Adrenal gland (tissue), 12 donors: ENCODE results near the gene SPRR1A. TPM values are rescaled to one million over a fixed set of nuclear protein-coding genes. Genes with fewer than 3 reads are reported as not detected.

Experiments
- DNase-seq, 7 donors: peaks; one replicate each; pipeline ENCODE4 v3.0.0-alpha.2; 2019 to 2020
- H3K27ac ChIP-seq, 5 donors: fragments of 200-600 bp; sonication (generic) in 4 of 5; 1 replicate in 3 of 5; 2 replicates in 2 of 5; pipeline versions ENCODE4 v1.5.1 to v1.8.0; 2016 to 2020; ENCODE audit warnings: mild to moderate bottlenecking in 1 of 5
- H3K27me3 ChIP-seq: fragments of 200-600 bp; 2 replicates; pipeline ENCODE4 v1.8.0; 2021
- H3K36me3 ChIP-seq, 2 donors: fragments of 200-600 bp; replicated peaks in 1 of 2; 1 replicate in 1 of 2; 2 replicates in 1 of 2; pipeline versions ENCODE4 v1.5.1 to v1.8.0; 2018 to 2022
- H3K4me1 ChIP-seq, 2 donors: fragments of 200-600 bp; replicated peaks in 1 of 2; 1 replicate in 1 of 2; 2 replicates in 1 of 2; pipeline versions ENCODE4 v1.5.1 to v1.8.0; 2018 to 2021
- H3K4me3 ChIP-seq, 4 donors: fragments of 200-600 bp; sonication (generic) in 3 of 4; one replicate each; pipeline ENCODE4 v1.5.1; 2016 to 2018
- H3K9me3 ChIP-seq, 3 donors: fragments of 200-600 bp; sonication (generic) in 1 of 3; replicated peaks in 1 of 3; 1 replicate in 2 of 3; 2 replicates in 1 of 3; pipeline versions ENCODE4 v1.5.1 to v1.8.0; 2016 to 2021
- CTCF ChIP-seq, 6 experiments: fragments of 450-650 bp in 4 of 6; fragments of 200-600 bp in 2 of 6; sonication (generic) in 1 of 6; IDR thresholded peaks; 1 replicate in 5 of 6; 2 replicates in 1 of 6; pipeline versions ENCODE4 v1.5.1 to v1.8.0; 2016 to 2021; ENCODE audit warnings: antibody characterized with exemption in 6 of 6, mild to moderate bottlenecking in 2 of 6, moderate library complexity in 1 of 6
- POLR2A ChIP-seq, 2 donors: fragments of 450-650 bp; IDR thresholded peaks; one replicate each; pipeline ENCODE4 v1.6.1; 2017; ENCODE audit warnings: antibody characterized with exemption in 2 of 2, mild to moderate bottlenecking in 2 of 2, moderate library complexity in 1 of 2
- WGBS, 4 donors: extraction: QIAGEN DNeasy Blood & Tissue Kit in 2 of 4; methylation state at CpG; one replicate each; pipeline versions ENCODE4 v1.1.5 to v1.1.7; 2013 to 2017; 5-methylcytosine and 5-hydroxymethylcytosine counted together
- intact Hi-C, 2 donors: fragments of 100-400 bp; cut with DNase I; formaldehyde crosslinking; loops; one replicate each; pipeline versions ENCODE4 v1.14.1 to v1.15.0; 2022 to 2023
- polyA plus RNA-seq, 3 donors: library from polyadenylated mRNA; stranded (reverse); fragments of 200-250 nt in 2 of 3; fragments of 350-450 nt in 1 of 3; fragmentation: Illumina TruSeq in 1 of 3; extraction: RNeasy Lipid Tissue Mini Kit (QIAGEN cat#74804) in 1 of 3; gene quantifications; one replicate each; pipeline ENCODE4 v1.2.3, GENCODE V29; 2013 to 2014
- total RNA-seq, 9 donors: library from RNA; depleted of rRNA in 4 of 9; stranded (reverse); fragments of >200 nt in 4 of 9; fragments of 120-200 nt in 1 of 9; fragmentation: NEBNext Ultra II Directional in 1 of 9; extraction: Animal tissue kit (Norgen Biotek cat#: 25700) in 1 of 9; gene quantifications; one replicate each; pipeline versions ENCODE4 v1.1.0 to v1.2.4, GENCODE V29; 2013 to 2023
- donor health status: healthy with polysubstance abuse.
- donor health status: Bipolar disorder and iron deficiency.
- donor health status: DM: yes; HTN: yes; CAD: no.
- donor health status: DM: no; HTN: no; CAD: no.
- donor health status: DM: no; HTN: no; CAD: no.
- donor health status: DM: yes; HTN: yes; CAD: no.

Gene SPRR1A
- total and polyA plus RNA-seq, 12 donors = not detected

- no peaks in the 10 kb centered on the region for H3K36me3 ChIP-seq
- H3K27me3 ChIP-seq = no peaks in the 10 kb centered on the region
- DNase-seq = no peak
- no peak overlapping the region for H3K27ac ChIP-seq
- no peaks in the 10 kb centered on the region for H3K9me3 ChIP-seq
- no peak overlapping the region for H3K4me3 ChIP-seq
- 55 to 69% (median 61%) methylated on average over 2 of the region's 2 CpGs for WGBS, 4 donors
- intact Hi-C loops = no loop called here
- TF ChIP-seq POLR2A (IDR thresholded peaks at IDR 0.05) (no peak), CTCF (IDR thresholded peaks at IDR 0.05) (no peak)
- no peaks in the 10 kb centered on the region for H3K4me1 ChIP-seq
Measured at GRCh38 chr1:152968248-152968647, 15.6 kb upstream of the SPRR1A start.

GRCh38 chr1:152969036-152969435 is 14.8 kb upstream of the SPRR1A start:
- no peaks in the 10 kb centered on the region for H3K4me1 ChIP-seq
- H3K36me3 ChIP-seq = no peaks in the 10 kb centered on the region
- no peaks in the 10 kb centered on the region for H3K27me3 ChIP-seq
- no peak overlapping the region for H3K4me3 ChIP-seq
- no peaks in the 10 kb centered on the region for H3K9me3 ChIP-seq
- intact Hi-C loops = no loop called here
- TF ChIP-seq CTCF (IDR thresholded peaks at IDR 0.05) (no peak), POLR2A (IDR thresholded peaks at IDR 0.05) (no peak)
- no peak for DNase-seq
- 74 to 97% (median 81%) methylated on average over 2 of the region's 2 CpGs for WGBS, 4 donors
- no peak overlapping the region for H3K27ac ChIP-seq

GRCh38 chr1:152970495-152970894 is 13.4 kb upstream of the SPRR1A start, which contains the start of gene SPRR4:
Gene SPRR4, plus strand, starts transcription at chr1:152970648. Its CDS starts 1,243 bp downstream, at chr1:152971891.
- no peaks in the 10 kb centered on the region for H3K9me3 ChIP-seq
- no peak within 1 kb of the TSS for H3K27ac ChIP-seq
- H3K4me3 ChIP-seq = no peak within 1 kb of the TSS
- H3K36me3 ChIP-seq = no peaks in the 10 kb centered on the region
- WGBS, 4 donors = 78 to 92% (median 86%) methylated on average over 4 to 6 of the region's 6 CpGs
- DNase-seq = no peak
- intact Hi-C loops = no loop called here
- no peaks in the 10 kb centered on the region for H3K4me1 ChIP-seq
- H3K27me3 ChIP-seq = no peaks in the 10 kb centered on the region
- no peak for TF ChIP-seq POLR2A (IDR thresholded peaks at IDR 0.05)
- no peak for TF ChIP-seq CTCF (IDR thresholded peaks at IDR 0.05)

GRCh38 chr1:152972196-152972886 is 11.5 kb upstream of the SPRR1A start:
- Histone ChIP-seq H3K4me3 (no peak overlapping the region), H3K36me3 (no peaks in the 10 kb centered on the region), H3K4me1 (no peaks in the 10 kb centered on the region), H3K27ac (no peak overlapping the region), H3K27me3 (no peaks in the 10 kb centered on the region), H3K9me3 (no peaks in the 10 kb centered on the region)
- TF ChIP-seq POLR2A (IDR thresholded peaks at IDR 0.05) = no peak
- TF ChIP-seq CTCF (IDR thresholded peaks at IDR 0.05) = no peak
- intact Hi-C loops = no loop called here
- DNase-seq = no peak
- 78 to 85% (median 81%) methylated on average over 4 of the region's 4 CpGs for WGBS, 4 donors
